ENCODE data around the gene TFDP3.

- TF ChIP-seq, protein P1, sequence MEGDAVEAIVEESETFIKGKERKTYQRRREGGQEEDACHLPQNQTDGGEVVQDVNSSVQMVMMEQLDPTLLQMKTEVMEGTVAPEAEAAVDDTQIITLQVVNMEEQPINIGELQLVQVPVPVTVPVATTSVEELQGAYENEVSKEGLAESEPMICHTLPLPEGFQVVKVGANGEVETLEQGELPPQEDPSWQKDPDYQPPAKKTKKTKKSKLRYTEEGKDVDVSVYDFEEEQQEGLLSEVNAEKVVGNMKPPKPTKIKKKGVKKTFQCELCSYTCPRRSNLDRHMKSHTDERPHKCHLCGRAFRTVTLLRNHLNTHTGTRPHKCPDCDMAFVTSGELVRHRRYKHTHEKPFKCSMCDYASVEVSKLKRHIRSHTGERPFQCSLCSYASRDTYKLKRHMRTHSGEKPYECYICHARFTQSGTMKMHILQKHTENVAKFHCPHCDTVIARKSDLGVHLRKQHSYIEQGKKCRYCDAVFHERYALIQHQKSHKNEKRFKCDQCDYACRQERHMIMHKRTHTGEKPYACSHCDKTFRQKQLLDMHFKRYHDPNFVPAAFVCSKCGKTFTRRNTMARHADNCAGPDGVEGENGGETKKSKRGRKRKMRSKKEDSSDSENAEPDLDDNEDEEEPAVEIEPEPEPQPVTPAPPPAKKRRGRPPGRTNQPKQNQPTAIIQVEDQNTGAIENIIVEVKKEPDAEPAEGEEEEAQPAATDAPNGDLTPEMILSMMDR (IDR thresholded peaks at IDR 0.05; ENCODE audit: insufficient read depth, low read length, poor library complexity, severe bottlenecking), result no peak
- TF ChIP-seq EZH2phosphoT487 (conservative IDR thresholded peaks at IDR 0.05; ENCODE audit: low read length), result no peak
Measured at GRCh38 chrX:133229361-133229760, 11.2 kb upstream of the TFDP3 start.
